SK-N-MC (cell line): ENCODE results near the gene TMEM30B.

Experiments used
- FOXP2 ChIP-seq: optimal IDR thresholded peaks from 2 replicates; pipeline ENCODE3; 2011; ENCODE audit warnings: mild to moderate bottlenecking, moderate library complexity; ENCODE audit not compliant: insufficient read depth; ENCODE audit errors: extremely low read length, control extremely low read depth
- POLR2AphosphoS5 ChIP-seq: IDR thresholded peaks from 2 replicates; pipeline ENCODE4 v1.6.1; 2012; ENCODE audit warnings: mild to moderate bottlenecking, low read depth, low read length, borderline replicate concordance

DNA sequence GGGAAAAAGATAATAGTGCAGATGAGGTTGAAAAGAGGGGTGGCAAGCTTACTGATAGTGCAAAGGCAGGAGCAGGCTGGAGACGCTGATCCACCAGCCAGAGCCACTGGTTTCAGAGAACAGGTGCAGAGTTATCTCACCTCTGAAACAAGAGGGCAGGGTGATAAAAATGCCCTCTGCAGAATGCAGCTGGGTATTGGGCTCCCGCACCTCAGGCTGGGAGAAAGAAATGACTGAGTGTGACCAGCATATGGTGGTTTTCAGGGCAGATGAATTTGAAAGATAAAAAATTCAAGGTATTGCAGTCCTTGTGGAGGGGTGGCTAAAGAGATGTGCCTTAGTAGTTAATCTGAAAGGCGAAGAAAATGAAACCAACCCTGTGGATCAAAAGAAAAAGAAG is 2.9 kb upstream of the TMEM30B start:
- no peak for TF ChIP-seq POLR2AphosphoS5
- TF ChIP-seq FOXP2, result no peak
